Naive thymus-derived CD4-positive, alpha-beta T cell (primary cell): ENCODE results near the gene STEAP3. TPM values are rescaled to one million over a fixed set of nuclear protein-coding genes. Genes with fewer than 3 reads are reported as not detected.
A peak's percentile ranks its signal among the peaks of the same experiment; 100 is the strongest.

Experiments used
- ATAC-seq: fragments of 150-1000 bp; cut with Tn5 transposase; 2 replicates; pipeline ENCODE4 v1.10.0; 2021; ENCODE audit warnings: mild to moderate bottlenecking, moderate library complexity
- CTCF ChIA-PET: fragments of 350-600 bp; sonication (Branson Sonifier 250); formaldehyde crosslinking; loops from one replicate; lab custom pipeline; 2021; ENCODE audit warnings: antibody characterized with exemption; lab: Charles Lee
- POLR2A ChIA-PET: fragments of 350-600 bp; sonication (Branson Sonifier 250); formaldehyde crosslinking; loops from one replicate; lab custom pipeline; 2021; ENCODE audit warnings: antibody characterized with exemption, inconsistent platforms; lab: Charles Lee
- DNase-seq, 9 donors: peaks; one replicate each; pipeline versions ENCODE4 v3.0.0 to v3.0.0-alpha.2; 2020 to 2022; ENCODE audit warnings: mixed read lengths in 1 of 9
- H3K27ac ChIP-seq: one replicate; pipeline ENCODE4 v1.7.0; 2013; ENCODE audit warnings: mild to moderate bottlenecking, low read depth, low read length, moderate library complexity
- H3K27me3 ChIP-seq, 2 donors: one replicate each; pipeline ENCODE4 v1.7.0; 2013; ENCODE audit warnings: low read length in 2 of 2, mild to moderate bottlenecking in 2 of 2, moderate library complexity in 2 of 2; ENCODE audit not compliant: control insufficient read depth in 2 of 2, insufficient read depth in 2 of 2
- H3K36me3 ChIP-seq, 3 experiments: 1 replicate in 2 of 3; 2 replicates in 1 of 3; pipeline ENCODE4 v1.7.0; 2013; ENCODE audit warnings: low read length in 3 of 3, mild to moderate bottlenecking in 3 of 3, moderate library complexity in 1 of 3; ENCODE audit not compliant: insufficient read depth in 3 of 3, control insufficient read depth in 2 of 3
- H3K4me1 ChIP-seq, 2 donors: one replicate each; pipeline ENCODE4 v1.7.0; 2013; ENCODE audit warnings: low read length in 2 of 2, mild to moderate bottlenecking in 2 of 2, moderate library complexity in 1 of 2; ENCODE audit not compliant: control insufficient read depth in 2 of 2, insufficient read depth in 2 of 2
- H3K4me3 ChIP-seq: 2 replicates; pipeline ENCODE4 v1.7.0; 2013; ENCODE audit warnings: mild to moderate bottlenecking, low read length
- H3K9me3 ChIP-seq, 3 experiments: 1 replicate in 2 of 3; 2 replicates in 1 of 3; pipeline ENCODE4 v1.7.0; 2013; ENCODE audit warnings: low read length in 3 of 3; ENCODE audit not compliant: control insufficient read depth in 2 of 3
- H3K27ac Mint-ChIP-seq, 9 donors: one replicate each; pipeline ENCODE4 v1.8.0; 2020 to 2022; ENCODE audit warnings: mixed read lengths in 9 of 9, mild to moderate bottlenecking in 8 of 9, moderate library complexity in 5 of 9, inconsistent platforms in 2 of 9
- H3K27me3 Mint-ChIP-seq, 5 donors: one replicate each; pipeline ENCODE4 v1.8.0; 2021 to 2022; ENCODE audit warnings: mixed read lengths in 5 of 5, mild to moderate bottlenecking in 1 of 5
- H3K36me3 Mint-ChIP-seq, 5 donors: one replicate each; pipeline ENCODE4 v1.8.0; 2020 to 2022; ENCODE audit warnings: mixed read lengths in 5 of 5, mild to moderate bottlenecking in 3 of 5, inconsistent platforms in 1 of 5
- H3K4me1 Mint-ChIP-seq, 7 donors: one replicate each; pipeline ENCODE4 v1.8.0; 2020 to 2022; ENCODE audit warnings: mixed read lengths in 7 of 7, mild to moderate bottlenecking in 3 of 7, inconsistent platforms in 1 of 7
- H3K4me3 Mint-ChIP-seq, 10 donors: one replicate each; pipeline ENCODE4 v1.8.0; 2020 to 2022; ENCODE audit warnings: mild to moderate bottlenecking in 10 of 10, mixed read lengths in 10 of 10, moderate library complexity in 6 of 10, inconsistent platforms in 2 of 10
- H3K9me3 Mint-ChIP-seq, 11 donors: one replicate each; pipeline ENCODE4 v1.8.0; 2020 to 2022; ENCODE audit warnings: mixed read lengths in 11 of 11, mild to moderate bottlenecking in 4 of 11, inconsistent platforms in 1 of 11, moderate library complexity in 1 of 11
- intact Hi-C, 2 donors: fragments of 100-400 bp; cut with micrococcal nuclease; formaldehyde crosslinking; loops; one replicate each; pipeline ENCODE4 v1.15.1; 2023
- polyA plus RNA-seq, 2 donors: library from polyadenylated mRNA; unstranded; fragments of 300-500 nt; fragmentation: Illumina TruSeq; gene quantifications; one replicate each; pipeline ENCODE4 v1.2.3, GENCODE V29; 2021
- total RNA-seq, 6 experiments: library from RNA in 5 of 6; stranded (reverse) in 5 of 6; gene quantifications; 1 replicate in 5 of 6; 2 replicates in 1 of 6; pipeline ENCODE4 v1.2.3 and lab custom pipeline; 2021 to 2026

STEAP3 gene
- total and polyA plus RNA-seq, 7 experiments from 2014 or later: 0.10 to 1.9 (median 0.16) TPM; not detected in 2

- intact Hi-C loops: no loop called here
- ChIA-PET POLR2A (no interaction called here), CTCF (interaction anchor here (0.5 kb wide), 1 partner anchor 21 kb away, joined by 3 read pairs; no protein-coding TSS in a partner anchor)
- H3K4me3 Mint-ChIP-seq: no peak overlapping the region
- ATAC-seq: no peak
- H3K36me3 ChIP-seq: no peaks in the 10 kb centered on the region
- no peaks in the 10 kb centered on the region for H3K9me3 ChIP-seq
- H3K4me1 Mint-ChIP-seq: peaks cover 0 to 2% (median 0%) of the 10 kb centered on the region in 7 donors
- no peak overlapping the region for H3K27ac Mint-ChIP-seq
- no peak for DNase-seq
- H3K9me3 Mint-ChIP-seq: no peaks in the 10 kb centered on the region
- H3K27me3 ChIP-seq: no peaks in the 10 kb centered on the region
- no peak overlapping the region for H3K27ac ChIP-seq
- H3K36me3 Mint-ChIP-seq: peaks cover 0 to 16% (median 4%) of the 10 kb centered on the region in 5 donors
- H3K4me3 ChIP-seq: no peak overlapping the region
- no peaks in the 10 kb centered on the region for H3K27me3 Mint-ChIP-seq
- H3K4me1 ChIP-seq: no peaks in the 10 kb centered on the region
These were observed 59.4 kb downstream of the STEAP3 start for GRCh38 chr2:119282996-119283511.

- Histone ChIP-seq H3K27me3 (no peaks in the 10 kb centered on the region), H3K4me1 (no peaks in the 10 kb centered on the region), H3K4me3 (no peak overlapping the region), H3K9me3 (no peaks in the 10 kb centered on the region), H3K27ac (no peak overlapping the region), H3K36me3 (no peaks in the 10 kb centered on the region)
- peak; percentile 80 for ATAC-seq
- DNase-seq: no peak
- H3K36me3 Mint-ChIP-seq: peaks cover 0 to 16% (median 4%) of the 10 kb centered on the region in 5 donors
- no peak overlapping the region for H3K4me3 Mint-ChIP-seq
- intact Hi-C loops: no loop called here
- H3K4me1 Mint-ChIP-seq: peaks cover 0 to 2% (median 0%) of the 10 kb centered on the region in 7 donors
- no peak overlapping the region for H3K27ac Mint-ChIP-seq
- POLR2A ChIA-PET: no interaction called here
- no peaks in the 10 kb centered on the region for H3K9me3 Mint-ChIP-seq
- CTCF ChIA-PET: no interaction called here
- H3K27me3 Mint-ChIP-seq: no peaks in the 10 kb centered on the region
These were observed 60.3 kb downstream of the STEAP3 start for GRCh38 chr2:119283873-119284331.

GRCh38 chr2:119286661-119287060 lies 63.0 kb downstream of the STEAP3 start:
- no peak for ATAC-seq
- Mint-ChIP-seq H3K27ac (no peak overlapping the region), H3K4me3 (no peak overlapping the region), H3K9me3 (no peaks in the 10 kb centered on the region), H3K27me3 (no peaks in the 10 kb centered on the region), H3K36me3 (peaks cover 0 to 15% (median 4%) of the 10 kb centered on the region in 5 donors), H3K4me1 (peaks cover 0 to 2% (median 0%) of the 10 kb centered on the region in 7 donors)
- Histone ChIP-seq H3K27ac (no peak overlapping the region), H3K9me3 (no peaks in the 10 kb centered on the region), H3K36me3 (no peaks in the 10 kb centered on the region), H3K4me3 (no peak overlapping the region), H3K27me3 (no peaks in the 10 kb centered on the region), H3K4me1 (no peaks in the 10 kb centered on the region)
- ChIA-PET CTCF (interaction anchor here (1.4 kb wide), 1 partner anchor 405 kb away, joined by 3 read pairs; no protein-coding TSS in a partner anchor), POLR2A (no interaction called here)
- DNase-seq: no peak
- intact Hi-C loops: no loop called here

- Histone ChIP-seq H3K36me3 (no peaks in the 10 kb centered on the region), H3K27ac (no peak overlapping the region), H3K4me1 (no peaks in the 10 kb centered on the region), H3K9me3 (no peaks in the 10 kb centered on the region), H3K27me3 (no peaks in the 10 kb centered on the region), H3K4me3 (no peak overlapping the region)
- intact Hi-C loops: no loop called here
- H3K36me3 Mint-ChIP-seq: peaks cover 0 to 20% (median 0%) of the 10 kb centered on the region in 5 donors
- H3K4me1 Mint-ChIP-seq: peaks cover 0 to 2% (median 0%) of the 10 kb centered on the region in 7 donors
- CTCF ChIA-PET: interaction anchor here (0.7 kb wide), 1 partner anchor 406 kb away, joined by 3 read pairs; no protein-coding TSS in a partner anchor
- no peak overlapping the region for H3K4me3 Mint-ChIP-seq
- no peak overlapping the region for H3K27ac Mint-ChIP-seq
- H3K9me3 Mint-ChIP-seq: no peaks in the 10 kb centered on the region
- no peak for ATAC-seq
- H3K27me3 Mint-ChIP-seq: no peaks in the 10 kb centered on the region
- DNase-seq: no peak
- POLR2A ChIA-PET: no interaction called here
These were observed 64.9 kb downstream of the STEAP3 start for GRCh38 chr2:119288576-119288975.

GRCh38 chr2:119289093-119289492 lies 65.5 kb downstream of the STEAP3 start:
- Histone ChIP-seq H3K4me1 (no peaks in the 10 kb centered on the region), H3K27ac (no peak overlapping the region), H3K27me3 (no peaks in the 10 kb centered on the region), H3K9me3 (no peaks in the 10 kb centered on the region), H3K36me3 (no peaks in the 10 kb centered on the region), H3K4me3 (no peak overlapping the region)
- ChIA-PET CTCF (interaction anchor here (0.7 kb wide), 1 partner anchor 407 kb away, joined by 3 read pairs; no protein-coding TSS in a partner anchor), POLR2A (no interaction called here)
- H3K36me3 Mint-ChIP-seq: peaks cover 0 to 20% (median 0%) of the 10 kb centered on the region in 5 donors
- H3K27me3 Mint-ChIP-seq: no peaks in the 10 kb centered on the region
- intact Hi-C loops: no loop called here
- ATAC-seq (no peak), DNase-seq (no peak)
- no peak overlapping the region for H3K4me3 Mint-ChIP-seq
- no peak overlapping the region for H3K27ac Mint-ChIP-seq
- no peaks in the 10 kb centered on the region for H3K4me1 Mint-ChIP-seq
- H3K9me3 Mint-ChIP-seq: no peaks in the 10 kb centered on the region

GRCh38 chr2:119289642-119290041 lies 66.0 kb downstream of the STEAP3 start:
- POLR2A ChIA-PET: no interaction called here
- intact Hi-C loops: loop anchor here in 1 of 2 donors (5.0 kb wide), 1 partner anchor 1242 kb away; no protein-coding TSS in a partner anchor
- Mint-ChIP-seq H3K36me3 (peaks cover 0 to 20% (median 0%) of the 10 kb centered on the region in 5 donors), H3K4me3 (no peak overlapping the region), H3K27me3 (no peaks in the 10 kb centered on the region), H3K9me3 (no peaks in the 10 kb centered on the region), H3K27ac (no peak overlapping the region), H3K4me1 (no peaks in the 10 kb centered on the region)
- H3K4me3 ChIP-seq: no peak overlapping the region
- no peaks in the 10 kb centered on the region for H3K36me3 ChIP-seq
- DNase-seq (no peak), ATAC-seq (no peak)
- CTCF ChIA-PET: interaction anchor here (0.8 kb wide), 1 partner anchor 10 kb away, joined by 3 read pairs; no protein-coding TSS in a partner anchor
- no peaks in the 10 kb centered on the region for H3K27me3 ChIP-seq
- no peaks in the 10 kb centered on the region for H3K4me1 ChIP-seq
- H3K27ac ChIP-seq: no peak overlapping the region
- no peaks in the 10 kb centered on the region for H3K9me3 ChIP-seq
